Fibroblast of mammary gland (primary cell): ENCODE results near the gene PTPRJ.
"Not testable (repeated sequence)": the region's sequence is repeated elsewhere in the genome, so short reads cannot be mapped to it uniquely, and the experiment has no call there.

ENCODE experiments used
- DNase-seq: peaks from one replicate; pipeline ENCODE4 v3.0.0-alpha.2; 2010; ENCODE audit warnings: low read depth
- H3K4me3 ChIP-seq: 2 replicates; pipeline ENCODE4 v1.5.1; 2011; ENCODE audit warnings: low read depth, mild to moderate bottlenecking, low read length, moderate library complexity; ENCODE audit not compliant: control insufficient read depth
- TF ChIP-seq, protein P1 (sequence below): conservative IDR thresholded peaks from 2 replicates; pipeline ENCODE4 v1.5.1; 2011; ENCODE audit warnings: low read depth, low read length, inconsistent platforms; ENCODE audit not compliant: control insufficient read depth, insufficient read depth

Gene PTPRJ

DNA sequence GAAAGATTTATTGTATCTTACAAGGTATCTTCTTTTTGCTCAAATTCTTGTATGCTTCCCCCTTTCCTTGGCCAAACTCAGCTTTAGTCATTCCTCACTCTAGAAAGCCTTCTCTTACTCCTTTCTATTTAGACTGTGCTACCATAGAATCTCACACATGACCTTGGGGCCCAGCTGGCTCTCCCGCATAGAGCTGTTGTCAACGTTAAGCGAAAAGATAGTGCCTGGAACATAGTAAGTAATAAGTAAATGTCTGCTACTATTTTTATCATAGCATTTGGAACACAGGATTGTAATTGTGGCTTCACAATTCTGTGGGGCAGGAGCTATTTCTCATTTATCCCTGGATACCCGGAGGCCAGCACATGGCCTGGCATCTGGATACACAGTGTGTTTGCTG, 197.3 kb downstream of the PTPRJ start:
- TF ChIP-seq, protein P1, sequence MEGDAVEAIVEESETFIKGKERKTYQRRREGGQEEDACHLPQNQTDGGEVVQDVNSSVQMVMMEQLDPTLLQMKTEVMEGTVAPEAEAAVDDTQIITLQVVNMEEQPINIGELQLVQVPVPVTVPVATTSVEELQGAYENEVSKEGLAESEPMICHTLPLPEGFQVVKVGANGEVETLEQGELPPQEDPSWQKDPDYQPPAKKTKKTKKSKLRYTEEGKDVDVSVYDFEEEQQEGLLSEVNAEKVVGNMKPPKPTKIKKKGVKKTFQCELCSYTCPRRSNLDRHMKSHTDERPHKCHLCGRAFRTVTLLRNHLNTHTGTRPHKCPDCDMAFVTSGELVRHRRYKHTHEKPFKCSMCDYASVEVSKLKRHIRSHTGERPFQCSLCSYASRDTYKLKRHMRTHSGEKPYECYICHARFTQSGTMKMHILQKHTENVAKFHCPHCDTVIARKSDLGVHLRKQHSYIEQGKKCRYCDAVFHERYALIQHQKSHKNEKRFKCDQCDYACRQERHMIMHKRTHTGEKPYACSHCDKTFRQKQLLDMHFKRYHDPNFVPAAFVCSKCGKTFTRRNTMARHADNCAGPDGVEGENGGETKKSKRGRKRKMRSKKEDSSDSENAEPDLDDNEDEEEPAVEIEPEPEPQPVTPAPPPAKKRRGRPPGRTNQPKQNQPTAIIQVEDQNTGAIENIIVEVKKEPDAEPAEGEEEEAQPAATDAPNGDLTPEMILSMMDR = no peak
- DNase-seq = no peak

DNA sequence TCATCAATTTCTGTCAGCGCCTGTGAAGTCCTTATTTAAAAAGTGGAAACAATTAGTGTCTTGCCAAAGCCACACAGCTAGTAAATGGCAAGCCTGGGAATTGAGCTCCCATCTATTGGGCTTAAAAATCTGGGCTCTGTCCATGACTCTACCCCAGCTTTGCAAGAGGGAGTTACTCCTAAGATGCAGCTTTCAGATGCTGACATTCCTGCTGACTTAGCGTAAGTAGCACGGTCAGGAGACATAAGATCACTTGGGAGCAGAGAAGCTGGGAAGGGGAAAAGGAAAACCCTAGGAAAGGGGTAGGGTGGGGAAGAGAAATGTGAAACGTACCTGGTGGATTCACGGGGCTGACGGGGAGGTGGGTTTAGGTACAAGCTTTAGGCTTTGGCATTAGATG, 200.3 kb downstream of the PTPRJ start:
- DNase-seq = no peak
- no peak overlapping the region for H3K4me3 ChIP-seq
- TF ChIP-seq, protein P1 = no peak

More for the DNA sequence above, 197.3 kb downstream of the PTPRJ start:
- H3K4me3 ChIP-seq = no peak overlapping the region

- no peak overlapping the region for H3K4me3 ChIP-seq
- TF ChIP-seq, protein P1 = no peak
- no peak for DNase-seq
These were observed 202.6 kb downstream of the PTPRJ start for GRCh38 chr11:48182860-48183526.

GRCh38 chr11:48184452-48184851, 204.1 kb downstream of the PTPRJ start:
- DNase-seq = no peak
- TF ChIP-seq, protein P1 = no peak
- no peak overlapping the region for H3K4me3 ChIP-seq

DNA sequence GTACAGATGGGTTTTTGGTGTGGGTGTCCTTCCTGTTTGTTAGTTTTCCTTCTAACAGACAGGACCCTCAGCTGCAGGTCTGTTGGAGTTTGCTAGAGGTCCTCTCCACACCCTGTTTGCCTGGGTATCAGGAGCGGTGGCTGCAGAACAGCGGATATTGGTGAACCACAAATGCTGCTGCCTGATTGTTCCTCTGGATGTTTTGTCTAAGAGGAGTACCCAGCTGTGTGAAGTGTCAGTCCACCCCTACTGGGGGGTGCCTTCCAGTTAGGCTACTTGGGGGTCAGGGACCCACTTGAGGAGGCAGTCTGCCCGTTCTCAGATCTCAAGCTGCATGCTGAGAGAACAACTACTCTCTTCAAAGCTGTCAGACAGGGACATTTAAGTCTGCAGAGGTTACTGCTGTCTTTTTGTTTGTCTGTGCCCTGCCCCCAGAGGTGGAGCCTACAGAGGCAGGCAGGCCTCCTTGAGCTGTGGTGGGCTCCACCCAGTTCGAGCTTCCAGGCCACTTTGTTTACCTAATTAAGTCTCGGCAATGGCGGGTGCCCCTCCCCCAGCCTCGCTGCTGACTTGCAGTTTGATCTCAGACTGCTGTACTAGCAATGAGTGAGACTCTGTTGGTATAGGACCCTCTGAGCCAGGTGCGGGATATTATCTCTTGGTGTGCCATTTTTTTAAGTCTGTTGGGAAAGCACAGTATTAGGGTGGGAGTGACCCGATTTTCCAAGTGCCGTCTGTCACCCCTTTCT, 210.7 kb downstream of the PTPRJ start:
- not testable (repeated sequence) for DNase-seq, H3K4me3 ChIP-seq

DNA sequence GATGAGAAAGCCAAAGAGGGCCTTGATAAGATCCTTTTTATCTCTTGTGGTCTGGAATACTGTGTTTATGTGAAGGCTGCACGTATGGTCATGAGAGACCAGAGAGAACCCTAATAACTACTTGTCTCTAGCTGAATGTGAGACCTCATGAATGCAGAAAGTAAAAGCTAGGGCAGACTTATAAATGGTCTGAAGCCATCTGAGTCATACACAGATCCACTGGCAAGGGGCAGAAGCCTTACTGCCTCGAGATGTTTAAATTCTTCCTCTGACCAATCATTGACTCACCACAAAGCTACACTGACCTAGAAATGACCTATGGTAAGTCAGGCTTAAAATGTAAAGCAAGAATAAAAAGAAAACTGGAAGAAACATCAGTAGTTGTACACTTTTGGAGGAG, 213.5 kb downstream of the PTPRJ start:
- TF ChIP-seq, protein P1 = no peak
- peak; percentile 51 for DNase-seq
- H3K4me3 ChIP-seq = no peak overlapping the region

DNA sequence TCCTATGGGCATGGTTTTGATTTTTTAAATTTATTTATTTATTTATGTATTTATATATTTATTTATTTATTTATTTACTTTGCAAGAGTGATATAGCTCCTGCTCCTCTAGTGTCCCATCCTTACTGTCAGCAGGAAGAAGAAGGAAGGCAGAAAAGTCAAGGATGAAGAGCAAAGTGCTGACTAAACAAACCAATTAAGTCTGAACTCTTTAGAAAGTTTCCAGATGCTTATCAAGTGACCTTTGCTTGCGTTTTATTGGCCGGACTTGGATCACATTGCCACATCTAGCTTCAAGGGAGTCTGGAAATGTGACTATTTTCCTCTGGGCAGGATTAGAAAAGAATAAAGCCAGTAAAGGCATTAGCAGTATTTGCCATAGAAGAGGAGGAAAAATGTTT, 227.5 kb downstream of the PTPRJ start:
- TF ChIP-seq, protein P1 = no peak
- no peak overlapping the region for H3K4me3 ChIP-seq
- no peak for DNase-seq
